NT2/D1 (cell line): ENCODE results near the gene MYO1D.

Source experiments
- SUZ12 ChIP-seq: IDR thresholded peaks from 2 replicates; pipeline ENCODE4 v1.6.1; 2011; ENCODE audit not compliant: insufficient read length, insufficient read depth; ENCODE audit errors: extremely low read depth
- YY1 ChIP-seq: IDR thresholded peaks from 2 replicates; pipeline ENCODE4 v1.6.1; 2011; ENCODE audit not compliant: insufficient read length, insufficient read depth
- ZNF274 ChIP-seq: IDR thresholded peaks from 2 replicates; pipeline ENCODE4 v1.6.1; 2011; ENCODE audit warnings: mild to moderate bottlenecking, low read depth, low read length

DNA sequence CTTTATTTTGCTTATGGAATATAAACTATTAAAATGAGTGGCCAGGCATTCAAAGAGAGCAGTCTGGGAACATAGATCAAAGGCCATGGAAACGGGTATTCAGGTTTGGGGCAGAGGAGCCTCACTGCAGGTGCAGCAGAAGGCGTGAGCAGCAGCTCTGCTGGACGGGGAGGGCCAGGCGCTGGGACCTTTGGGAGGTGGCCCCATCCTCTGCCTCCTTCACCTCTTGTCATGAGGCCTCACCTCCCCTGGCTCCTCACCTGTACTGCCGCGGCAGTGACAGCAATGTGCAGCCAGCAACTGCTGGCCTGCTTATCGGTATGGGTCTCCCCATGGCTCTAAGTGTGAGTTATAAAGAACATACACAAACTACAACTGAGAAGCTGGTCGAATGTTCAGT is 280.7 kb downstream of the MYO1D start:
- TF ChIP-seq YY1, result no peak
- TF ChIP-seq ZNF274, result no peak
- TF ChIP-seq SUZ12, result no peak
